Body of pancreas (tissue), 4 donors: ENCODE data around the gene STPG1. TPM values are rescaled to one million over a fixed set of nuclear protein-coding genes. Genes with fewer than 3 reads are reported as not detected.

Source experiments
- ATAC-seq: fragments of 150-250 bp; one replicate; pipeline ENCODE4 v1.9.1; 2016
- DNase-seq, 4 donors: peaks; one replicate each; pipeline ENCODE4 v3.0.0-alpha.2; 2019
- H3K27ac ChIP-seq, 4 donors: fragments of 200-600 bp; sonication (generic); 1 replicate in 3 of 4; 2 replicates in 1 of 4; pipeline versions ENCODE4 v1.5.1 to v1.6.1; 2016 to 2019; ENCODE audit warnings: mild to moderate bottlenecking in 1 of 4, mixed read lengths in 1 of 4, moderate library complexity in 1 of 4
- H3K27me3 ChIP-seq, 2 donors: fragments of 200-600 bp; sonication (generic); one replicate each; pipeline ENCODE4 v1.6.0; 2016; ENCODE audit warnings: mild to moderate bottlenecking in 1 of 2
- H3K36me3 ChIP-seq, 2 donors: fragments of 200-600 bp; sonication (generic); replicated peaks in 1 of 2; 2 replicates each; pipeline ENCODE4 v1.5.1; 2016; ENCODE audit warnings: low read depth in 2 of 2; ENCODE audit not compliant: insufficient read depth in 1 of 2
- H3K4me1 ChIP-seq: fragments of 200-600 bp; sonication (generic); one replicate; pipeline ENCODE4 v1.6.0; 2016
- H3K4me3 ChIP-seq, 2 donors: fragments of 200-600 bp; sonication (generic); 1 replicate in 1 of 2; 2 replicates in 1 of 2; pipeline ENCODE4 v1.5.1; 2016 to 2019
- H3K9me3 ChIP-seq, 3 donors: fragments of 200-600 bp; sonication (generic); 1 replicate in 2 of 3; 2 replicates in 1 of 3; pipeline ENCODE4 v1.5.1; 2016
- CTCF ChIP-seq, 7 experiments: fragments of 450-650 bp in 4 of 7; fragments of 200-600 bp in 3 of 7; sonication (generic) in 3 of 7; IDR thresholded peaks; one replicate each; pipeline ENCODE4 v1.5.1; 2016 to 2019; ENCODE audit warnings: antibody characterized with exemption in 7 of 7
- POLR2A ChIP-seq, 3 donors: fragments of 450-650 bp; IDR thresholded peaks; one replicate each; pipeline ENCODE4 v1.6.1; 2016; ENCODE audit warnings: antibody characterized with exemption in 3 of 3, mild to moderate bottlenecking in 2 of 3
- WGBS, 2 donors: methylation state at CpG; one replicate each; pipeline ENCODE4 v1.1.5; 2017; 5-methylcytosine and 5-hydroxymethylcytosine counted together
- intact Hi-C: fragments of 100-400 bp; cut with DNase I; formaldehyde crosslinking; loops from one replicate; pipeline ENCODE4 v1.15.1; 2023
- total RNA-seq, 2 donors: library from RNA; depleted of rRNA; stranded (reverse); fragments of >200 nt; gene quantifications; one replicate each; pipeline ENCODE4 v1.1.0, GENCODE V29; 2016

STPG1 gene
- total RNA-seq, 2 donors from 2014 or later = 1.6 to 2.6 TPM

DNA sequence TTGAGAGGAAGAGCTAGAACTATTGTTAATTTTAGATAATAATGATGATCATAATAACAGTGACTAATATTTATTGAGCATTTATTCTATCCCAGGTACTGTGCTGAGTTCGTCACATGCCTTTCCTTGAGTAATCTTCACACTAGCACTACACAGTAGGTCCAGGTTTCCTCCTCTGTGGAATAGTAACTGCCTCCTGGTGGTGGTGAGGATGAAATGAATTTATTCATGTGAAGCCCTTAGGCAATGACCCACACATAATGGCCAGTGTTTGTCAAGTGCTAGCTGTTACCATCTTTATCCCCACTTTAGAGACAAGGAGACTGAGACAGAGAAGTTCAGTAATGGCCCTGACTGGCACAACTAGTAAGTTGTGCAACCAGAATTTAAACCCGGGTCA, 7.9 kb upstream of the STPG1 start:
- H3K27ac ChIP-seq = no peak overlapping the region
- ATAC-seq = no peak
- H3K4me3 ChIP-seq = no peak overlapping the region
- TF ChIP-seq POLR2A (IDR thresholded peaks at IDR 0.05) (no peak), CTCF (IDR thresholded peaks at IDR 0.05) (no peak)
- DNase-seq = no peak
- intact Hi-C loops = no loop called here
- H3K36me3 ChIP-seq = no peaks in the 10 kb centered on the region
- no peaks in the 10 kb centered on the region for H3K9me3 ChIP-seq
- no peaks in the 10 kb centered on the region for H3K27me3 ChIP-seq
- peaks cover 59% of the 10 kb centered on the region for H3K4me1 ChIP-seq
- WGBS, 2 donors = 83% methylated on average over 2 of the region's 2 CpGs

GRCh38 chr1:24420547-24420946, 7.0 kb upstream of the STPG1 start:
- intact Hi-C loops = no loop called here
- H3K9me3 ChIP-seq = no peaks in the 10 kb centered on the region
- H3K36me3 ChIP-seq = no peaks in the 10 kb centered on the region
- ATAC-seq (no peak), DNase-seq (no peak)
- no peak overlapping the region for H3K27ac ChIP-seq
- peaks cover 52% of the 10 kb centered on the region for H3K4me1 ChIP-seq
- H3K27me3 ChIP-seq = no peaks in the 10 kb centered on the region
- 70 to 75% methylated on average over 4 of the region's 4 CpGs for WGBS, 2 donors
- TF ChIP-seq POLR2A (IDR thresholded peaks at IDR 0.05) = no peak
- TF ChIP-seq CTCF (IDR thresholded peaks at IDR 0.05) = no peak
- H3K4me3 ChIP-seq = no peak overlapping the region

DNA sequence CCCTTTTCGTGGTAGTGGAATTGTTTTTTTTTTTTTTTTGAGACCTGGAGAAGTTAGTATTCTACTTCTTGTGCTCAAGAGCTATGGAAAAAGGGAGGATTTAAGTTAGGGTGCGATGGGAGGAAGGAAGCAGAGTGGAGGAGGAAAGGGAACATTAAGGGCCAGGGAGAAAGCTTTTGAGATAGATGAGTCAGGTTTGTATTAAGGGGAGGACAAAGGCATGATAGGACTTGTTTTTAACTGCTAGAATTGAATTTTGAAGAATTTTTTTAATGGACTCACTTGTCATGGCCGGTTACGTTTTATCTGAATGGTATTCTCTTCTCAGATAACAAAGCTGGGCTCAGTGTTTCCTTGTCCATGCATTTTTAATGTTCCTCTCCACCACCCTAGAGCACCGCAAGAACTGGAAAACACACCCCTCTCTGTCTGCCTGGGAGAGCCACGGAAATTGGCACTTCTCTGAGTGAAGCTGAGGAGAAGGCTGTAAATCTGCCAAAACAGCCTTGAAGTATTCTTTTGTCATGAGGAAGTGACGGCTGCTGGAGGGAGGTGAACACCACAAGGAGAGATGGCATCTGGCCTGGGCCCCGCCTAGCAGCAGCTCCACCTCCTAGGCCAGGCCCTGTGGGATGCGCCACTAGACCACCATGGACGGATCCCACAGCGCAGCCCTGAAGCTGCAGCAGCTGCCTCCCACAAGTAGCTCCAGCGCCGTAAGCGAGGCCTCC, 5.5 kb upstream of the STPG1 start:
- no peaks in the 10 kb centered on the region for H3K36me3 ChIP-seq
- peak overlapping the region in 1 of 4 donors; percentile 24 for H3K27ac ChIP-seq
- TF ChIP-seq CTCF (IDR thresholded peaks at IDR 0.05) (no peak), POLR2A (IDR thresholded peaks at IDR 0.05) (no peak)
- peaks cover 51% of the 10 kb centered on the region for H3K4me1 ChIP-seq
- 58 to 73% methylated on average over 14 of the region's 14 CpGs for WGBS, 2 donors
- peak in 1 of 4 donors; percentile 35 for DNase-seq
- no peaks in the 10 kb centered on the region for H3K27me3 ChIP-seq
- no peak for ATAC-seq
- no peaks in the 10 kb centered on the region for H3K9me3 ChIP-seq
- no peak overlapping the region for H3K4me3 ChIP-seq
- intact Hi-C loops = no loop called here

- H3K9me3 ChIP-seq = no peaks in the 10 kb centered on the region
- intact Hi-C loops = no loop called here
- no peaks in the 10 kb centered on the region for H3K36me3 ChIP-seq
- DNase-seq (no peak), ATAC-seq (no peak)
- peaks cover 54% of the 10 kb centered on the region for H3K4me1 ChIP-seq
- TF ChIP-seq CTCF (IDR thresholded peaks at IDR 0.05) (no peak), POLR2A (IDR thresholded peaks at IDR 0.05) (no peak)
- H3K27me3 ChIP-seq = no peaks in the 10 kb centered on the region
- H3K4me3 ChIP-seq = no peak overlapping the region
- WGBS, 2 donors = 29 to 56% methylated on average over 1 of the region's 1 CpG
- no peak overlapping the region for H3K27ac ChIP-seq
These were observed 4.1 kb upstream of the STPG1 start for GRCh38 chr1:24417681-24418080.
